IMR-90 (cell line): ENCODE measurements around the gene GGACT. TPM values are rescaled to one million over a fixed set of nuclear protein-coding genes. Genes with fewer than 3 reads are reported as not detected.

Experiments used
- ATAC-seq: fragments of 200-7000 bp; cut with Tn5 transposase; 2 replicates; pipeline ENCODE4 v1.9.1; 2020; ENCODE audit warnings: low read depth, mild to moderate bottlenecking, moderate library complexity
- BruUV-seq: library from RNA; stranded (reverse); fragments of 400-500 nt; replicated peaks from 2 replicates; lab custom pipeline; 2021; lab: Mats Ljungman, UMichigan
- CTCF ChIA-PET: fragments of 300-600 bp; formaldehyde crosslinking; extraction: SDS; loops from one replicate; lab custom pipeline; 2021; ENCODE audit warnings: antibody characterized with exemption; lab: Yijun Ruan, JAX
- POLR2A ChIA-PET: fragments of 300-600 bp; sonication (Branson Sonifier 250); formaldehyde crosslinking; loops from one replicate; lab custom pipeline; 2022; ENCODE audit warnings: antibody characterized with exemption; ENCODE audit not compliant: unreplicated experiment; lab: Charles Lee
- DNase-seq: peaks from one replicate; pipeline ENCODE4 v3.0.0; 2013
- H2AFZ ChIP-seq: replicated peaks from 2 replicates; pipeline ENCODE3; 2013; ENCODE audit warnings: low read length, mild to moderate bottlenecking; ENCODE audit not compliant: poor library complexity
- H2AK5ac ChIP-seq: 2 replicates; pipeline ENCODE4 v1.6.1; 2013; ENCODE audit warnings: low read depth, low read length, inconsistent platforms
- H2AK9ac ChIP-seq: replicated peaks from 2 replicates; pipeline ENCODE3; 2013; ENCODE audit warnings: mild to moderate bottlenecking, low read depth, low read length, moderate library complexity; ENCODE audit not compliant: poor library complexity
- H2BK120ac ChIP-seq: 2 replicates; pipeline ENCODE4 v1.6.1; 2013; ENCODE audit warnings: low read depth, low read length, inconsistent platforms
- H2BK15ac ChIP-seq: 3 replicates; pipeline ENCODE4 v1.6.1; 2013; ENCODE audit warnings: low read depth, low read length, inconsistent platforms
- H2BK20ac ChIP-seq: 2 replicates; pipeline ENCODE4 v1.6.1; 2013; ENCODE audit warnings: low read depth, mild to moderate bottlenecking, inconsistent platforms, low read length, moderate library complexity
- H2BK5ac ChIP-seq: 2 replicates; pipeline ENCODE4 v1.6.1; 2013; ENCODE audit warnings: mild to moderate bottlenecking, low read depth, low read length, inconsistent platforms; ENCODE audit not compliant: poor library complexity, severe bottlenecking
- H3K14ac ChIP-seq: replicated peaks from 2 replicates; pipeline ENCODE4 v1.6.1; 2013; ENCODE audit warnings: low read depth, low read length, inconsistent platforms
- H3K18ac ChIP-seq: 2 replicates; pipeline ENCODE4 v1.6.1; 2013; ENCODE audit warnings: low read depth, low read length, control low read depth
- H3K23ac ChIP-seq: 2 replicates; pipeline ENCODE4 v1.6.1; 2013; ENCODE audit warnings: low read depth, low read length, inconsistent platforms
- H3K27ac ChIP-seq: 2 replicates; pipeline ENCODE4 v1.5.1; 2013; ENCODE audit warnings: mild to moderate bottlenecking, control low read depth, low read length; ENCODE audit not compliant: insufficient read depth
- H3K27me3 ChIP-seq: 2 replicates; pipeline ENCODE4 v1.6.1; 2013; ENCODE audit warnings: low read length; ENCODE audit not compliant: control insufficient read depth, insufficient read depth
- H3K36me3 ChIP-seq: 2 replicates; pipeline ENCODE4 v1.6.1; 2013; ENCODE audit warnings: low read length, mixed read lengths; ENCODE audit not compliant: control insufficient read depth, insufficient read depth
- H3K4ac ChIP-seq: 2 replicates; pipeline ENCODE4 v1.6.1; 2013; ENCODE audit warnings: low read depth, low read length, inconsistent platforms
- H3K4me1 ChIP-seq: 2 replicates; pipeline ENCODE4 v1.6.1; 2013; ENCODE audit warnings: low read length, mixed read lengths; ENCODE audit not compliant: control insufficient read depth, insufficient read depth
- H3K4me2 ChIP-seq: 2 replicates; pipeline ENCODE4 v1.6.1; 2013; ENCODE audit warnings: low read depth, mild to moderate bottlenecking, control low read depth, low read length, moderate library complexity
- H3K4me3 ChIP-seq: 2 replicates; pipeline ENCODE4 v1.5.1; 2013; ENCODE audit warnings: low read depth, mild to moderate bottlenecking, control low read depth, low read length, moderate library complexity; ENCODE audit not compliant: insufficient read depth
- H3K56ac ChIP-seq: 2 replicates; pipeline ENCODE4 v1.6.1; 2013; ENCODE audit warnings: low read length, inconsistent platforms; ENCODE audit not compliant: insufficient read depth; ENCODE audit errors: extremely low read depth
- H3K79me1 ChIP-seq, 2 experiments: 2 replicates each; pipeline ENCODE4 v1.6.1; 2013; ENCODE audit warnings: low read length in 2 of 2, inconsistent platforms in 1 of 2, low read depth in 1 of 2
- H3K9ac ChIP-seq: 2 replicates; pipeline ENCODE4 v1.6.1; 2013; ENCODE audit warnings: low read depth, low read length, control low read depth
- H3K9me1 ChIP-seq: 2 replicates; pipeline ENCODE4 v1.6.1; 2013; ENCODE audit warnings: low read length, inconsistent platforms; ENCODE audit not compliant: insufficient read depth
- H3K9me3 ChIP-seq: 2 replicates; pipeline ENCODE4 v1.6.1; 2013; ENCODE audit warnings: low read length; ENCODE audit not compliant: control insufficient read depth, insufficient read depth
- H4K20me1 ChIP-seq: 2 replicates; pipeline ENCODE4 v1.6.1; 2013; ENCODE audit warnings: low read length, inconsistent platforms; ENCODE audit not compliant: insufficient read depth
- H4K5ac ChIP-seq: 2 replicates; pipeline ENCODE4 v1.6.1; 2013; ENCODE audit warnings: mild to moderate bottlenecking, low read depth, low read length, control low read depth
- H4K8ac ChIP-seq, 2 experiments: 2 replicates each; pipeline ENCODE4 v1.6.1; 2013; ENCODE audit warnings: low read depth in 2 of 2, low read length in 2 of 2, control low read depth in 1 of 2, inconsistent platforms in 1 of 2
- H4K91ac ChIP-seq: 2 replicates; pipeline ENCODE4 v1.6.1; 2013; ENCODE audit warnings: low read depth, low read length, inconsistent platforms; ENCODE audit not compliant: insufficient read depth
- CEBPB ChIP-seq: IDR thresholded peaks from 2 replicates; pipeline ENCODE4 v1.6.1; 2012; ENCODE audit warnings: low read depth, low read length, improper control_type of control experiment
- CTCF ChIP-seq: conservative IDR thresholded peaks from 2 replicates; pipeline ENCODE4 v1.5.1; 2012; ENCODE audit warnings: mild to moderate bottlenecking, low read depth, low read length, improper control_type of control experiment
- MXI1 ChIP-seq: IDR thresholded peaks from 2 replicates; pipeline ENCODE4 v1.6.1; 2012; ENCODE audit warnings: low read depth, mild to moderate bottlenecking, low read length, moderate library complexity, borderline replicate concordance
- NFE2L2 ChIP-seq: fragments of 150-350 bp; IDR thresholded peaks from 2 replicates; pipeline ENCODE4 v1.6.1; 2016; ENCODE audit warnings: low read depth, mild to moderate bottlenecking, low read length
- RAD21 ChIP-seq: IDR thresholded peaks from 2 replicates; pipeline ENCODE4 v1.6.1; 2012; ENCODE audit warnings: low read length, improper control_type of control experiment
- RFX5 ChIP-seq: IDR thresholded peaks from 2 replicates; pipeline ENCODE4 v1.8.0; 2012; ENCODE audit warnings: low read depth, mild to moderate bottlenecking, low read length, moderate library complexity
- WGBS, 2 experiments: methylation state at CpG; one replicate each; pipeline versions ENCODE4 v1.1.5 to v1.1.7; 2013; ENCODE audit warnings: missing lambda C conversion rate in 2 of 2; ENCODE audit not compliant: insufficient read length in 1 of 2; ENCODE audit errors: extremely low coverage in 2 of 2; 5-methylcytosine and 5-hydroxymethylcytosine counted together
- dilution Hi-C: fragments of 300-500 bp; cut with HindIII; formaldehyde crosslinking; loops from one replicate; pipeline ENCODE4 v1.14.3; 2018; ENCODE audit warnings: low sequenced_read_pairs; ENCODE audit not compliant: unreplicated experiment
- in situ Hi-C: fragments of 300-500 bp; cut with MboI; formaldehyde crosslinking; loops from 3 replicates; pipeline ENCODE4 v1.14.3; 2019; ENCODE audit warnings: low sequenced_read_pairs, inconsistent platforms, mixed read lengths
- intact Hi-C: fragments of 100-400 bp; cut with micrococcal nuclease; formaldehyde crosslinking; loops from 2 replicates; pipeline ENCODE4 v1.10.0; 2022
- polyA plus RNA-seq, 3 experiments: library from polyadenylated mRNA; depleted of rRNA; stranded (reverse); fragments of >200 nt; gene quantifications; 2 replicates each; pipeline ENCODE4 v1.2.3, GENCODE V29; 2012; ENCODE audit warnings: low replicate concordance in 1 of 3
- total RNA-seq: library from RNA; depleted of rRNA; stranded (reverse); fragments of >200 nt; gene quantifications from 2 replicates; pipeline ENCODE4 v1.2.3, GENCODE V29; 2012

GGACT gene
- total and polyA plus RNA-seq, 2 of the 4 experiments (the other 2 are of a cell fraction), result 2.0 to 2.6 TPM

GRCh38 chr13:100532836-100533435 is 55.7 kb downstream of the GGACT start:
- Histone ChIP-seq H3K14ac (no peak overlapping the region), H2AK9ac (no peak overlapping the region), H3K4ac (no peak overlapping the region), H3K4me1 (peaks cover 2% of the 10 kb centered on the region), H3K4me3 (no peak overlapping the region), H4K20me1 (no peaks in the 10 kb centered on the region), H2BK5ac (no peak overlapping the region), H2AK5ac (no peak overlapping the region), H4K5ac (no peak overlapping the region), H3K9me1 (no peaks in the 10 kb centered on the region; the same call in 1 of the 2 replicates), H4K8ac (no peak overlapping the region), H3K9ac (no peak overlapping the region), H3K56ac (no peak overlapping the region), H3K18ac (no peak overlapping the region), H3K27me3 (no peaks in the 10 kb centered on the region), H2BK20ac (no peak overlapping the region), H3K27ac (no peak overlapping the region), H4K91ac (no peak overlapping the region), H2AFZ (no peak overlapping the region), H3K9me3 (no peaks in the 10 kb centered on the region), H3K79me1 (no peaks in the 10 kb centered on the region), H2BK15ac (no peak overlapping the region), H3K23ac (no peak overlapping the region), H3K4me2 (no peak overlapping the region), H3K36me3 (peaks cover 1% of the 10 kb centered on the region), H2BK120ac (no peak overlapping the region)
- 93% methylated on average over 2 of the region's 14 CpGs; no CpG with 5 or more reads in 1 of the 2 experiments for WGBS, 2 experiments
- ChIA-PET CTCF (no interaction called here), POLR2A (no interaction called here)
- DNase-seq (no peak), ATAC-seq (no peak)
- TF ChIP-seq CEBPB (no peak), NFE2L2 (no peak), CTCF (no peak), MXI1 (no peak), RAD21 (no peak), RFX5 (no peak)
- dilution Hi-C loops, result no loop called here
- intact Hi-C loops, result no loop called here
- in situ Hi-C loops, result loop anchor here (10.0 kb wide), 1 partner anchor 618 kb away; no protein-coding TSS in a partner anchor
- BruUV-seq, result no TSS peak
